ENCODE results near the gene TRNT1. TPM values are rescaled to one million over a fixed set of nuclear protein-coding genes. Genes with fewer than 3 reads are reported as not detected.

Gene TRNT1
- total RNA-seq, 2 donors from 2014 or later = 18.1 to 21.6 TPM

GRCh38 chr3:3157484-3157883 lies 30.7 kb downstream of the TRNT1 start:
- Histone ChIP-seq H3K9me3 (no peaks in the 10 kb centered on the region), H3K4me1 (replicated peaks) (no peaks in the 10 kb centered on the region), H3K36me3 (no peaks in the 10 kb centered on the region), H3K27me3 (replicated peaks; ENCODE audit: insufficient read depth) (no peaks in the 10 kb centered on the region), H3K4me3 (no peak overlapping the region), H3K27ac (no peak overlapping the region)
- DNase-seq (ENCODE audit: low spot score) = no peak
- 88% methylated on average over 8 of the region's 8 CpGs for WGBS
- TF ChIP-seq POLR2AphosphoS5 (IDR thresholded peaks at IDR 0.05) = no peak
- TF ChIP-seq POLR2A (IDR thresholded peaks at IDR 0.05) = no peak
- TF ChIP-seq, protein P1, sequence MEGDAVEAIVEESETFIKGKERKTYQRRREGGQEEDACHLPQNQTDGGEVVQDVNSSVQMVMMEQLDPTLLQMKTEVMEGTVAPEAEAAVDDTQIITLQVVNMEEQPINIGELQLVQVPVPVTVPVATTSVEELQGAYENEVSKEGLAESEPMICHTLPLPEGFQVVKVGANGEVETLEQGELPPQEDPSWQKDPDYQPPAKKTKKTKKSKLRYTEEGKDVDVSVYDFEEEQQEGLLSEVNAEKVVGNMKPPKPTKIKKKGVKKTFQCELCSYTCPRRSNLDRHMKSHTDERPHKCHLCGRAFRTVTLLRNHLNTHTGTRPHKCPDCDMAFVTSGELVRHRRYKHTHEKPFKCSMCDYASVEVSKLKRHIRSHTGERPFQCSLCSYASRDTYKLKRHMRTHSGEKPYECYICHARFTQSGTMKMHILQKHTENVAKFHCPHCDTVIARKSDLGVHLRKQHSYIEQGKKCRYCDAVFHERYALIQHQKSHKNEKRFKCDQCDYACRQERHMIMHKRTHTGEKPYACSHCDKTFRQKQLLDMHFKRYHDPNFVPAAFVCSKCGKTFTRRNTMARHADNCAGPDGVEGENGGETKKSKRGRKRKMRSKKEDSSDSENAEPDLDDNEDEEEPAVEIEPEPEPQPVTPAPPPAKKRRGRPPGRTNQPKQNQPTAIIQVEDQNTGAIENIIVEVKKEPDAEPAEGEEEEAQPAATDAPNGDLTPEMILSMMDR (IDR thresholded peaks at IDR 0.05) = no peak
- intact Hi-C loops (cut with DNase I) = no loop called here

DNA sequence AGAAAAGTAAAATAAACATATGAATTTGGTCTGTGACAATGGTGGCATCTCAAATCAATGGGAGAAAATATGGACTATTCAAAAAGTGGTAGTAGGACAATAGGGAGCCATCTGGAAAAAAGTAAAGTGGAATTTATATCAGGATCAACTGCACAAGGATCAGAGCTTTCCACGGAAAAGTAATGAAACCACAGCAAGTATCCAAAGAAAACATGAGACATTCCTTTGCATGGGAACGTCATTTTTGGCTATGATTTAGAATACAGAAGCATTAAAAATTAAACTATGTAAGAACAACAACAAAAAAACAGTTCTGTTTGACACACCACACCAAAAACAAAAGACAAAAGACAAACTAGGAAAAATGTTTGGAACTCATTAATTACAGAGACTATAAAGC lies 34.1 kb downstream of the TRNT1 start:
- H3K9me3 ChIP-seq = no peaks in the 10 kb centered on the region
- TF ChIP-seq, protein P1 (IDR thresholded peaks at IDR 0.05) = no peak
- TF ChIP-seq POLR2AphosphoS5 (IDR thresholded peaks at IDR 0.05) (no peak), POLR2A (IDR thresholded peaks at IDR 0.05) (no peak)
- 59% methylated on average over 2 of the region's 2 CpGs for WGBS
- H3K4me3 ChIP-seq = no peak overlapping the region
- intact Hi-C loops (cut with DNase I) = no loop called here
- H3K27ac ChIP-seq = no peak overlapping the region
- H3K27me3 ChIP-seq (replicated peaks; ENCODE audit: insufficient read depth) = no peaks in the 10 kb centered on the region
- no peak for DNase-seq (ENCODE audit: low spot score)
- peaks cover 6 to 11% of the 10 kb centered on the region in 2 donors for H3K36me3 ChIP-seq
- H3K4me1 ChIP-seq (replicated peaks) = no peaks in the 10 kb centered on the region

GRCh38 chr3:3165241-3165640 lies 38.5 kb downstream of the TRNT1 start:
- intact Hi-C loops (cut with DNase I) = no loop called here
- Histone ChIP-seq H3K4me3 (no peak overlapping the region), H3K27me3 (replicated peaks; ENCODE audit: insufficient read depth) (no peaks in the 10 kb centered on the region), H3K27ac (no peak overlapping the region), H3K9me3 (no peaks in the 10 kb centered on the region), H3K4me1 (replicated peaks) (no peaks in the 10 kb centered on the region), H3K36me3 (peaks cover 6 to 18% of the 10 kb centered on the region in 2 donors)
- WGBS = 63% methylated on average over 3 of the region's 3 CpGs
- TF ChIP-seq, protein P1 (IDR thresholded peaks at IDR 0.05) = no peak
- TF ChIP-seq POLR2AphosphoS5 (IDR thresholded peaks at IDR 0.05) (no peak), POLR2A (IDR thresholded peaks at IDR 0.05) (no peak)
- no peak for DNase-seq (ENCODE audit: low spot score)

DNA sequence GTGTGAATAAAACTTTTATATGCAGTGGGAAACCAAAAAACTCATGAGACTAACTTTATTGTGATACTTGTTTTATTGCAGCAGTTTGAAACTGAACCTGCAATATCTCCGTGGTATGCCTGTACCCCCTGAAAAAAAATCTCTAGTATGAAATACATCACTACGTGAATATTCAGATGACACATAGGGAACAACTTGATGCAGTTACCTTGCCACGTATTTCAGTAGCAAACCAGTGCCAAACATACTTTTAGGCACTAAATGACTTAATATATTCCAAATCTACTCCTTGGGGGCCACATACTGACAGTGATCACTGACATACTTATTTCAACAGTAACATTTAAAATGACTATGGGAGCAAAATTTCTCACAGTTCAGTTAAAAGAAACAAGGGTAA lies 38.9 kb downstream of the TRNT1 start:
- 88% methylated on average over 3 of the region's 3 CpGs for WGBS
- H3K36me3 ChIP-seq = peaks cover 6 to 18% of the 10 kb centered on the region in 2 donors
- intact Hi-C loops (cut with DNase I) = no loop called here
- H3K27me3 ChIP-seq (replicated peaks; ENCODE audit: insufficient read depth) = no peaks in the 10 kb centered on the region
- no peaks in the 10 kb centered on the region for H3K9me3 ChIP-seq
- no peaks in the 10 kb centered on the region for H3K4me1 ChIP-seq (replicated peaks)
- no peak for DNase-seq (ENCODE audit: low spot score)
- TF ChIP-seq POLR2A (IDR thresholded peaks at IDR 0.05) (no peak), POLR2AphosphoS5 (IDR thresholded peaks at IDR 0.05) (no peak)
- TF ChIP-seq, protein P1 (IDR thresholded peaks at IDR 0.05) = no peak
- H3K27ac ChIP-seq = no peak overlapping the region
- no peak overlapping the region for H3K4me3 ChIP-seq

GRCh38 chr3:3170998-3171397 lies 44.3 kb downstream of the TRNT1 start:
- peaks cover 0 to 5% of the 10 kb centered on the region in 2 donors for H3K36me3 ChIP-seq
- intact Hi-C loops (cut with DNase I) = no loop called here
- WGBS = 28% methylated on average over 5 of the region's 5 CpGs
- H3K4me3 ChIP-seq = no peak overlapping the region
- no peak for TF ChIP-seq POLR2AphosphoS5 (IDR thresholded peaks at IDR 0.05)
- TF ChIP-seq, protein P1 (IDR thresholded peaks at IDR 0.05) = peak in 3 of 4 experiments; percentile 40 to 45 (median 43)
- H3K9me3 ChIP-seq = no peaks in the 10 kb centered on the region
- no peak for DNase-seq (ENCODE audit: low spot score)
- H3K4me1 ChIP-seq (replicated peaks) = no peaks in the 10 kb centered on the region
- no peak overlapping the region for H3K27ac ChIP-seq
- no peaks in the 10 kb centered on the region for H3K27me3 ChIP-seq (replicated peaks; ENCODE audit: insufficient read depth)

Data from prostate gland (tissue), 2 donors.